ENCODE results near the gene IRX1.

IRX1 gene

GRCh38 chr5:3595006-3595961 lies at the start of gene IRX1:
Gene IRX1, plus strand, starts transcription at chr5:3595832. Its CDS starts 274 bp downstream, at chr5:3596106.
- DNase-seq: no peak

- no peak for DNase-seq
These were observed 49.6 kb upstream of the IRX1 start for GRCh38 chr5:3546028-3546427.

- no peak for DNase-seq
These were observed 31.5 kb upstream of the IRX1 start for GRCh38 chr5:3564116-3564515.

GRCh38 chr5:3564827-3565518 lies 30.7 kb upstream of the IRX1 start:
- DNase-seq: no peak

GRCh38 chr5:3584724-3585531 lies 10.7 kb upstream of the IRX1 start:
- no peak for DNase-seq

GRCh38 chr5:3590161-3590966 lies 5.3 kb upstream of the IRX1 start:
- DNase-seq: no peak

GRCh38 chr5:3590967-3591900 lies 4.4 kb upstream of the IRX1 start:
- DNase-seq: no peak

GRCh38 chr5:3592298-3592697 lies 3.3 kb upstream of the IRX1 start:
- no peak for DNase-seq

GRCh38 chr5:3593771-3594509 lies 1.7 kb upstream of the IRX1 start:
- no peak for DNase-seq

- no peak for DNase-seq
These were observed 1.1 kb upstream of the IRX1 start for GRCh38 chr5:3594510-3595005.

- DNase-seq: no peak
These were observed 711 bp downstream of the IRX1 start for GRCh38 chr5:3596261-3596825.

GRCh38 chr5:3596857-3597166 lies 1.2 kb downstream of the IRX1 start:
- no peak for DNase-seq

- no peak for DNase-seq
These were observed 1.8 kb downstream of the IRX1 start for GRCh38 chr5:3597167-3598007.

GRCh38 chr5:3598207-3598606 lies 2.6 kb downstream of the IRX1 start:
- DNase-seq: no peak

GRCh38 chr5:3598769-3599211 lies 3.2 kb downstream of the IRX1 start:
- DNase-seq: no peak

GRCh38 chr5:3599226-3600105 lies 3.8 kb downstream of the IRX1 start:
- no peak for DNase-seq

GRCh38 chr5:3600106-3601060 lies 4.8 kb downstream of the IRX1 start:
- DNase-seq: no peak

Data from DMS79 (cell line).